HepG2 (cell line): ENCODE measurements around the gene KCNMA1. TPM values are rescaled to one million over a fixed set of nuclear protein-coding genes. Genes with fewer than 3 reads are reported as not detected.

Experiments
- ATAC-seq: fragments of 200-7000 bp; cut with Tn5 transposase; 3 replicates; pipeline ENCODE4 v1.9.1; 2020; ENCODE audit warnings: mild to moderate bottlenecking, moderate library complexity
- BruUV-seq: library from RNA; stranded (reverse); fragments of 400-500 nt; replicated peaks from 2 replicates; lab custom pipeline; 2021; lab: Mats Ljungman, UMichigan
- CTCF ChIA-PET: fragments of 300-600 bp; formaldehyde crosslinking; extraction: SDS; loops from one replicate; lab custom pipeline; 2021; ENCODE audit warnings: low total read pairs, inconsistent platforms, low intra/inter-chr PET ratio; lab: Yijun Ruan, JAX
- POLR2A ChIA-PET: fragments of 350-600 bp; sonication (Branson Sonifier 250); formaldehyde crosslinking; loops from one replicate; lab custom pipeline; 2020; ENCODE audit warnings: antibody characterized with exemption, inconsistent platforms; lab: Yijun Ruan, JAX
- DNase-seq: peaks from one replicate; pipeline ENCODE4 v3.0.0-alpha.2; 2015; ENCODE audit warnings: low spot score
- FAIRE-seq: peaks from 3 replicates; lab custom pipeline; 2011; peaks lifted over from hg19 to GRCh38; lab: Jason Lieb, UNC
- H2AFZ ChIP-seq: one replicate; pipeline ENCODE4 v1.6.1; 2011; ENCODE audit warnings: low read length, inconsistent platforms
- H3K27ac ChIP-seq: fragments of 300-600 bp; 3 replicates; pipeline ENCODE4 v1.8.0; 2011; ENCODE audit warnings: mixed run types, mild to moderate bottlenecking, mixed read lengths, low read length, inconsistent platforms; ENCODE audit not compliant: insufficient read depth; ENCODE audit errors: extremely low read length
- H3K27me3 ChIP-seq, 2 experiments: fragments of 200-600 bp in 1 of 2; 2 replicates in 1 of 2; 3 replicates in 1 of 2; pipeline versions ENCODE4 v1.6.0 to v1.8.0; 2011; ENCODE audit warnings: low read length in 2 of 2, mild to moderate bottlenecking in 2 of 2, moderate library complexity in 2 of 2, inconsistent platforms in 1 of 2; ENCODE audit not compliant: insufficient read depth in 2 of 2, control insufficient read depth in 1 of 2
- H3K36me3 ChIP-seq, 2 experiments: fragments of 200-600 bp in 1 of 2; replicated peaks in 1 of 2; 2 replicates in 1 of 2; 3 replicates in 1 of 2; pipeline versions ENCODE4 v1.5.1 to v1.8.0; 2011; ENCODE audit warnings: low read length in 2 of 2, inconsistent platforms in 1 of 2; ENCODE audit not compliant: insufficient read depth in 2 of 2, control insufficient read depth in 1 of 2
- H3K4me1 ChIP-seq: 2 replicates; pipeline ENCODE4 v1.5.1; 2012; ENCODE audit warnings: low read length, inconsistent platforms; ENCODE audit not compliant: insufficient read depth
- H3K4me2 ChIP-seq: 2 replicates; pipeline ENCODE4 v1.6.0; 2011; ENCODE audit warnings: low read depth, low read length, inconsistent platforms
- H3K4me3 ChIP-seq, 3 experiments: fragments of 200-600 bp in 1 of 3; sonication (generic), shearing (Covaris generic) in 1 of 3; replicated peaks in 1 of 3; 2 replicates each; pipeline ENCODE4 v1.5.1; 2011 to 2016; ENCODE audit warnings: low read length in 3 of 3, inconsistent platforms in 2 of 3, low read depth in 2 of 3, mild to moderate bottlenecking in 2 of 3, control low read depth in 1 of 3, mixed read lengths in 1 of 3; ENCODE audit not compliant: insufficient read depth in 1 of 3
- H3K79me2 ChIP-seq: one replicate; pipeline ENCODE4 v1.6.1; 2011; ENCODE audit warnings: low read length, inconsistent platforms; ENCODE audit not compliant: insufficient read depth
- H3K9ac ChIP-seq: 2 replicates; pipeline ENCODE4 v1.6.0; 2011; ENCODE audit warnings: mild to moderate bottlenecking, low read depth, low read length, inconsistent platforms; ENCODE audit not compliant: insufficient read depth
- H3K9me3 ChIP-seq: 2 replicates; pipeline ENCODE4 v1.5.1; 2012; ENCODE audit warnings: mild to moderate bottlenecking, low read length
- H4K20me1 ChIP-seq: 2 replicates; pipeline ENCODE4 v1.6.0; 2011; ENCODE audit warnings: inconsistent platforms, mild to moderate bottlenecking, low read length, moderate library complexity; ENCODE audit not compliant: insufficient read depth
- DNMT3B ChIP-seq: conservative IDR thresholded peaks from 2 replicates; pipeline ENCODE4 v1.6.1; 2016; ENCODE audit warnings: missing biosample characterization, control low read depth
- DPF2 ChIP-seq: sonication (generic); formaldehyde crosslinking; IDR thresholded peaks from 2 replicates; pipeline ENCODE4 v1.4.0; 2020; ENCODE audit warnings: mild to moderate bottlenecking, low read depth, missing genetic modification reagents, borderline replicate concordance
- E2F2 ChIP-seq: sonication (generic); formaldehyde crosslinking; IDR thresholded peaks from 2 replicates; pipeline ENCODE4 v1.4.0; 2020; ENCODE audit warnings: missing genetic modification reagents, borderline replicate concordance
- E2F5 ChIP-seq: sonication (generic); formaldehyde crosslinking; conservative IDR thresholded peaks from 2 replicates; pipeline ENCODE4 v1.4.0; 2020; ENCODE audit warnings: missing genetic modification reagents
- ELF4 ChIP-seq: sonication (generic); formaldehyde crosslinking; IDR thresholded peaks from 2 replicates; pipeline ENCODE4 v1.5.0; 2020; ENCODE audit warnings: missing genetic modification reagents, mild to moderate bottlenecking, moderate library complexity, borderline replicate concordance
- JUNB ChIP-seq: sonication (generic); formaldehyde crosslinking; IDR thresholded peaks from 2 replicates; pipeline ENCODE4 v1.8.0; 2022; ENCODE audit warnings: missing genetic modification reagents, mild to moderate bottlenecking, borderline replicate concordance
- KLF15 ChIP-seq: sonication (generic); formaldehyde crosslinking; IDR thresholded peaks from 2 replicates; pipeline ENCODE4 v1.8.1; 2023; ENCODE audit warnings: borderline replicate concordance, mild to moderate bottlenecking, inconsistent platforms, missing genetic modification reagents, mixed read lengths
- ONECUT2 ChIP-seq: sonication (generic); formaldehyde crosslinking; IDR thresholded peaks from 2 replicates; pipeline ENCODE4 v1.4.0; 2020; ENCODE audit warnings: missing genetic modification reagents
- STAT5B ChIP-seq: sonication (generic); formaldehyde crosslinking; IDR thresholded peaks from 2 replicates; pipeline ENCODE4 v1.4.0; 2020; ENCODE audit warnings: missing genetic modification reagents
- TEF ChIP-seq: sonication (generic); formaldehyde crosslinking; IDR thresholded peaks from 2 replicates; pipeline ENCODE4 v1.5.0; 2020; ENCODE audit warnings: missing genetic modification reagents
- USF2 ChIP-seq, 2 experiments: sonication (generic) in 1 of 2; formaldehyde crosslinking in 1 of 2; IDR thresholded peaks; 2 replicates each; pipeline versions ENCODE4 v1.5.1 to v1.6.1; 2011 to 2020; ENCODE audit warnings: borderline replicate concordance in 1 of 2, low read depth in 1 of 2, low read length in 1 of 2, mild to moderate bottlenecking in 1 of 2, missing genetic modification reagents in 1 of 2, moderate library complexity in 1 of 2
- ZMYM3 ChIP-seq: sonication (generic); formaldehyde crosslinking; IDR thresholded peaks from 2 replicates; pipeline ENCODE4 v1.5.1; 2020; ENCODE audit warnings: mild to moderate bottlenecking, missing genetic modification reagents
- ZNF264 ChIP-seq: sonication (generic); formaldehyde crosslinking; IDR thresholded peaks from 2 replicates; pipeline ENCODE4 v1.4.0; 2020; ENCODE audit warnings: missing genetic modification reagents
- ZNF296 ChIP-seq: sonication (generic); formaldehyde crosslinking; conservative IDR thresholded peaks from 2 replicates; pipeline ENCODE4 v1.5.0; 2020; ENCODE audit warnings: mild to moderate bottlenecking, missing genetic modification reagents
- ZNF430 ChIP-seq: sonication (generic); formaldehyde crosslinking; IDR thresholded peaks from 2 replicates; pipeline ENCODE4 v1.9.0; 2021; ENCODE audit warnings: mild to moderate bottlenecking, missing genetic modification reagents
- ZNF558 ChIP-seq: sonication (generic); formaldehyde crosslinking; IDR thresholded peaks from 2 replicates; pipeline ENCODE4 v1.9.0; 2022; ENCODE audit warnings: mild to moderate bottlenecking, missing genetic modification reagents, borderline replicate concordance
- WGBS: methylation state at CpG from one replicate; pipeline ENCODE4 v1.1.6; 2017; ENCODE audit warnings: low lambda C conversion rate; 5-methylcytosine and 5-hydroxymethylcytosine counted together
- in situ Hi-C: cut with HindIII; loops from 2 replicates; pipeline ENCODE4 v1.10.0; 2017; ENCODE audit warnings: low pct_unique_long_range_greater_than_20kb; ENCODE audit not compliant: extremely low pct_ligation_motif_present
- intact Hi-C: fragments of 100-400 bp; cut with micrococcal nuclease; formaldehyde crosslinking; loops from one replicate; pipeline ENCODE4 v1.10.0; 2022; ENCODE audit not compliant: unreplicated experiment
- polyA plus RNA-seq, 8 experiments: library from polyadenylated mRNA; depleted of rRNA in 3 of 8; stranded (reverse) in 7 of 8; unstranded in 1 of 8; fragments of >200 nt; fragmentation: Illumina TruSeq in 4 of 8; extraction: Trizol in 4 of 8; gene quantifications; 2 replicates each; pipeline versions ENCODE4 v1.2.1 to v1.2.3, GENCODE V29; 2011 to 2016; ENCODE audit warnings: low read depth in 4 of 8, missing spikeins in 1 of 8, mixed read lengths in 1 of 8; ENCODE audit not compliant: insufficient read depth in 1 of 8
- total RNA-seq, 5 experiments: library from RNA; depleted of rRNA; stranded (reverse); fragments of >200 nt; fragmentation: Illumina TruSeq; extraction: Trizol; gene quantifications; 2 replicates each; pipeline ENCODE4 v1.2.3, GENCODE V29; 2016; ENCODE audit warnings: low read depth in 1 of 5
- TF ChIP-seq, protein P1 (sequence below): sonication (generic); formaldehyde crosslinking; IDR thresholded peaks from 2 replicates; pipeline ENCODE4 v1.9.0; 2021; ENCODE audit warnings: missing genetic modification reagents, borderline replicate concordance

Gene KCNMA1
- total and polyA plus RNA-seq, 2 of the 13 experiments (the other 11 are each of a cell fraction or from before 2014, with no cell fraction given) = 0.02 TPM; not detected in 1

DNA sequence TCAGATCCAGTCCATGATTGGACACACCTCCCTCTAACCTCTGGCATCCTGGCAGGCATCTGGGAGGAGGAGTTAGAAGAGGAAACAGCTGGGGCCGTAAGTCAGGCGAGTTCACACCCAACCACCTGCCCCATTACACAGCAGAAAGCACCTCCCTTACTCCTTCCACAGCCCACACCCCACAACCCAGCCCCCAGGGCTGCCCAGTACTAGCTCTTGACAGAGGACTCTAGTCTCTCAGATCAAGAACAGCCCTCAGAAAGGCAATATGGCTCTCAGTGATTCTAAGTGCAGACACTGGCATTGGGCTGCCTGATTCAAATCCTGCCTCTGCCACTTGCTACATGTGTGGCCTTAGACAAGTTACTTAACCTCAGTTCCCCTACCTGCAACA is 34.1 kb downstream of the KCNMA1 start:
- H3K4me3 ChIP-seq = no peak overlapping the region
- POLR2A ChIA-PET = no interaction called here
- H3K36me3 ChIP-seq = no peaks in the 10 kb centered on the region
- CTCF ChIA-PET = no interaction called here
- FAIRE-seq (no peak), DNase-seq (no peak), ATAC-seq (no peak)
- H3K9me3 ChIP-seq = no peaks in the 10 kb centered on the region
- no peaks in the 10 kb centered on the region; the same call in 1 of the 2 replicates for H4K20me1 ChIP-seq
- H3K4me1 ChIP-seq = peaks cover 6% of the 10 kb centered on the region; the same call in 1 of the 2 replicates
- H2AFZ ChIP-seq = no peak overlapping the region
- WGBS = no CpG with 5 or more reads among the region's 2 CpGs
- H3K79me2 ChIP-seq = no peaks in the 10 kb centered on the region
- 0 out of 5 replicates have a peak, but pooled peaks cover 0 to 3% of the 10 kb centered on the region in 2 experiments for H3K27me3 ChIP-seq
- no peak overlapping the region for H3K9ac ChIP-seq
- H3K4me2 ChIP-seq = no peak overlapping the region
- in situ Hi-C loops (no loop called here), intact Hi-C loops (no loop called here)
- BruUV-seq = no TSS peak
- H3K27ac ChIP-seq = no peak overlapping the region
- TF ChIP-seq DPF2 (CRISPR knock-in tag) (no peak), USF2 (IDR thresholded peaks at IDR 0.05; ENCODE audit: low read depth, low read length) (no peak), USF2 (CRISPR knock-in tag; IDR thresholded peaks at IDR 0.05; ENCODE audit: borderline replicate concordance) (no peak), ZNF264 (CRISPR knock-in tag) (no peak), DNMT3B (CRISPR knock-in tag) (no peak), STAT5B (CRISPR knock-in tag) (no peak), ZNF430 (no peak), ONECUT2 (CRISPR knock-in tag) (no peak), KLF15 (no peak), JUNB (CRISPR knock-in tag) (no peak), ZMYM3 (CRISPR knock-in tag) (no peak), E2F5 (CRISPR knock-in tag) (no peak), TEF (CRISPR knock-in tag) (no peak), ZNF558 (CRISPR knock-in tag) (no peak), ELF4 (CRISPR knock-in tag) (no peak), ZNF296 (CRISPR knock-in tag) (no peak), E2F2 (CRISPR knock-in tag) (no peak)
- TF ChIP-seq, protein P1, sequence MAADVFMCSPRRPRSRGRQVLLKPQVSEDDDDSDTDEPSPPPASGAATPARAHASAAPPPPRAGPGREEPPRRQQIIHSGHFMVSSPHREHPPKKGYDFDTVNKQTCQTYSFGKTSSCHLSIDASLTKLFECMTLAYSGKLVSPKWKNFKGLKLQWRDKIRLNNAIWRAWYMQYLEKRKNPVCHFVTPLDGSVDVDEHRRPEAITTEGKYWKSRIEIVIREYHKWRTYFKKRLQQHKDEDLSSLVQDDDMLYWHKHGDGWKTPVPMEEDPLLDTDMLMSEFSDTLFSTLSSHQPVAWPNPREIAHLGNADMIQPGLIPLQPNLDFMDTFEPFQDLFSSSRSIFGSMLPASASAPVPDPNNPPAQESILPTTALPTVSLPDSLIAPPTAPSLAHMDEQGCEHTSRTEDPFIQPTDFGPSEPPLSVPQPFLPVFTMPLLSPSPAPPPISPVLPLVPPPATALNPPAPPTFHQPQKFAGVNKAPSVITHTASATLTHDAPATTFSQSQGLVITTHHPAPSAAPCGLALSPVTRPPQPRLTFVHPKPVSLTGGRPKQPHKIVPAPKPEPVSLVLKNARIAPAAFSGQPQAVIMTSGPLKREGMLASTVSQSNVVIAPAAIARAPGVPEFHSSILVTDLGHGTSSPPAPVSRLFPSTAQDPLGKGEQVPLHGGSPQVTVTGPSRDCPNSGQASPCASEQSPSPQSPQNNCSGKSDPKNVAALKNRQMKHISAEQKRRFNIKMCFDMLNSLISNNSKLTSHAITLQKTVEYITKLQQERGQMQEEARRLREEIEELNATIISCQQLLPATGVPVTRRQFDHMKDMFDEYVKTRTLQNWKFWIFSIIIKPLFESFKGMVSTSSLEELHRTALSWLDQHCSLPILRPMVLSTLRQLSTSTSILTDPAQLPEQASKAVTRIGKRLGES (CRISPR knock-in tag) = no peak
